Keratinocyte (primary cell): ENCODE measurements around the gene LPCAT1. TPM values are rescaled to one million over a fixed set of nuclear protein-coding genes. Genes with fewer than 3 reads are reported as not detected.
"Not testable (repeated sequence)": the region's sequence is repeated elsewhere in the genome, so short reads cannot be mapped to it uniquely, and the experiment has no call there.

Source experiments
- DNase-seq: peaks from one replicate; pipeline ENCODE4 v3.0.0-alpha.2; 2011; ENCODE audit warnings: low read depth, missing footprints, low spot score
- FAIRE-seq: peaks from 2 replicates; lab custom pipeline; 2011; peaks lifted over from hg19 to GRCh38; lab: Jason Lieb, UNC
- H2AFZ ChIP-seq: 2 replicates; pipeline ENCODE4 v1.6.0; 2012; ENCODE audit warnings: low read length, control low read depth, inconsistent platforms; ENCODE audit not compliant: control insufficient read depth
- H3K27ac ChIP-seq: 2 replicates; pipeline ENCODE4 v1.5.1; 2011; ENCODE audit warnings: low read length; ENCODE audit not compliant: control insufficient read depth, insufficient read depth
- H3K27me3 ChIP-seq: 3 replicates; pipeline ENCODE4 v1.6.0; 2011; ENCODE audit warnings: low read length; ENCODE audit not compliant: control insufficient read depth, insufficient read depth; ENCODE audit errors: extremely low read depth
- H3K36me3 ChIP-seq, 2 experiments: 2 replicates in 1 of 2; 3 replicates in 1 of 2; pipeline ENCODE4 v1.5.1; 2011; ENCODE audit warnings: low read length in 2 of 2, mild to moderate bottlenecking in 1 of 2; ENCODE audit not compliant: control insufficient read depth in 2 of 2, insufficient read depth in 2 of 2; ENCODE audit errors: extremely low read depth in 1 of 2
- H3K4me1 ChIP-seq: 3 replicates; pipeline ENCODE4 v1.5.1; 2011; ENCODE audit warnings: low read length; ENCODE audit not compliant: control insufficient read depth, insufficient read depth; ENCODE audit errors: extremely low read depth
- H3K4me2 ChIP-seq: 3 replicates; pipeline ENCODE4 v1.6.0; 2011; ENCODE audit warnings: low read depth, low read length; ENCODE audit not compliant: control insufficient read depth, insufficient read depth; ENCODE audit errors: extremely low read depth
- H3K4me3 ChIP-seq, 3 experiments: fragments of 200-600 bp in 1 of 3; sonication (generic) in 1 of 3; 2 replicates in 2 of 3; 3 replicates in 1 of 3; pipeline ENCODE4 v1.5.1; 2011 to 2016; ENCODE audit warnings: low read length in 3 of 3, mild to moderate bottlenecking in 3 of 3, control low read depth in 2 of 3, inconsistent platforms in 1 of 3, low read depth in 1 of 3, mixed read lengths in 1 of 3, mixed run types in 1 of 3, moderate library complexity in 1 of 3; ENCODE audit not compliant: control insufficient read depth in 2 of 3, insufficient read depth in 2 of 3; ENCODE audit errors: extremely low read depth in 1 of 3
- H3K79me2 ChIP-seq: 2 replicates; pipeline ENCODE4 v1.6.0; 2012; ENCODE audit warnings: low read length; ENCODE audit not compliant: control insufficient read depth, insufficient read depth
- H3K9ac ChIP-seq: 3 replicates; pipeline ENCODE4 v1.6.0; 2011; ENCODE audit warnings: low read length; ENCODE audit not compliant: control insufficient read depth, insufficient read depth; ENCODE audit errors: extremely low read depth
- H3K9me1 ChIP-seq: 3 replicates; pipeline ENCODE4 v1.6.0; 2011; ENCODE audit warnings: low read length; ENCODE audit not compliant: control insufficient read depth, insufficient read depth; ENCODE audit errors: extremely low read depth
- H3K9me3 ChIP-seq: 2 replicates; pipeline ENCODE4 v1.5.1; 2012; ENCODE audit warnings: low read depth, low read length; ENCODE audit not compliant: control insufficient read depth
- H4K20me1 ChIP-seq: 3 replicates; pipeline ENCODE4 v1.6.0; 2011; ENCODE audit warnings: low read length; ENCODE audit not compliant: control insufficient read depth, insufficient read depth; ENCODE audit errors: extremely low read depth
- EZH2 ChIP-seq: IDR thresholded peaks from one replicate; pipeline ENCODE4 v1.6.1; 2012; ENCODE audit warnings: inconsistent platforms, mild to moderate bottlenecking, low read length, moderate library complexity
- dilution Hi-C: fragments of 300-500 bp; cut with MboI; formaldehyde crosslinking; loops from one replicate; pipeline ENCODE4 v1.7.0; 2020; ENCODE audit warnings: low sequenced_read_pairs; ENCODE audit not compliant: extremely low pct_ligation_motif_present
- polyA plus RNA-seq, 5 experiments: library from polyadenylated mRNA; depleted of rRNA in 3 of 5; stranded (reverse) in 3 of 5; stranded (forward) in 1 of 5; unstranded in 1 of 5; fragments of >200 nt; gene quantifications; 1 replicate in 1 of 5; 2 replicates in 3 of 5; 3 replicates in 1 of 5; pipeline versions ENCODE4 v1.2.1 to v1.2.3, GENCODE V29; 2011 to 2012; ENCODE audit warnings: missing spikeins in 2 of 5, low read depth in 1 of 5, low replicate concordance in 1 of 5
- TF ChIP-seq, protein P1 (sequence below), 3 experiments: IDR thresholded peaks in 1 of 3; conservative IDR thresholded peaks in 1 of 3; optimal IDR thresholded peaks in 1 of 3; 2 replicates in 2 of 3; 3 replicates in 1 of 3; pipeline versions ENCODE3 to v1.5.1; 2011; ENCODE audit warnings: low read length in 3 of 3, mild to moderate bottlenecking in 3 of 3, moderate library complexity in 2 of 3, control low read depth in 1 of 3, inconsistent platforms in 1 of 3; ENCODE audit not compliant: insufficient read depth in 2 of 3; ENCODE audit errors: extremely low read depth in 1 of 3

LPCAT1 gene
- polyA plus RNA-seq, 1 donor (not counting 4 experiments of a cell fraction or from before 2014, with no cell fraction given) = 32.9 TPM

DNA sequence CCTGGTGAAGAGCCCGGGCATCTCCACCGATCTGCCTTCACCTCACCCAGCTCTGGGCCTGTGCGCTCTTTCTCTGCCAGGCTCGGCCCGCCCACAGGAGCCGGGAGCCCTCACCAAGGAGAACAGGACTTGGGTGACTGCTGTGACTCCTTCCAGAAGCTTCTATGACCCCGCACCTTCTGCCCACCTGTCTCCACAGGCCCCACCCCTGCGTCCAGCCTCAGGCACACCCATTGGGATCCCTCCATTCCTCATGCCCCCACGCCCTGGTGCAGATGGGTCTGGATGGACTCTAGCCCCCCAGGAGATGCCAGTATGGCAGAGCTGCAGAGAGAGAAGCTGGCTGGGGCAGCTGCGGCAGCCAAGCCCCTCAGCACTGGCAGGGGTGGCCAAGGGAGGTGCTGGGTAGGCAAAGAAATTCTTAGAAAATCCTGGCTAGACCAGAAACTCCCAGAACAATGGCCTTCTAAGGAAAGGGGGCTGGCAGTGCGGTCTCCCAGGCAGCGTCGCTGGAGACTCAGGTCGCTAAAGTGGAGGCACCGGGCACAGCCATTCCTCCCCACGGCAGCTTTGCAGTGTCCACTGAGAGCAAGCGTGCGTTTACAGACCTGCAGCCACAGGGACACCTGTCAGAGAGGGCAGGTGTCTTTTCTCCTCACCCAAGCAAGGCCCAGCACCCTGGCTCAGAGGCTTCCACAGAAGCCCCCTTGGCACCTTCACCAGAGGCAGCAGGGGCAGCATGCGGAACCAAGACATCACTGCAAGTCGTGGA is 17.3 kb downstream of the LPCAT1 start:
- TF ChIP-seq, protein P1, sequence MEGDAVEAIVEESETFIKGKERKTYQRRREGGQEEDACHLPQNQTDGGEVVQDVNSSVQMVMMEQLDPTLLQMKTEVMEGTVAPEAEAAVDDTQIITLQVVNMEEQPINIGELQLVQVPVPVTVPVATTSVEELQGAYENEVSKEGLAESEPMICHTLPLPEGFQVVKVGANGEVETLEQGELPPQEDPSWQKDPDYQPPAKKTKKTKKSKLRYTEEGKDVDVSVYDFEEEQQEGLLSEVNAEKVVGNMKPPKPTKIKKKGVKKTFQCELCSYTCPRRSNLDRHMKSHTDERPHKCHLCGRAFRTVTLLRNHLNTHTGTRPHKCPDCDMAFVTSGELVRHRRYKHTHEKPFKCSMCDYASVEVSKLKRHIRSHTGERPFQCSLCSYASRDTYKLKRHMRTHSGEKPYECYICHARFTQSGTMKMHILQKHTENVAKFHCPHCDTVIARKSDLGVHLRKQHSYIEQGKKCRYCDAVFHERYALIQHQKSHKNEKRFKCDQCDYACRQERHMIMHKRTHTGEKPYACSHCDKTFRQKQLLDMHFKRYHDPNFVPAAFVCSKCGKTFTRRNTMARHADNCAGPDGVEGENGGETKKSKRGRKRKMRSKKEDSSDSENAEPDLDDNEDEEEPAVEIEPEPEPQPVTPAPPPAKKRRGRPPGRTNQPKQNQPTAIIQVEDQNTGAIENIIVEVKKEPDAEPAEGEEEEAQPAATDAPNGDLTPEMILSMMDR (optimal IDR thresholded peaks at IDR 0.05 in 1 of 3, IDR thresholded peaks at IDR 0.05 in 1 of 3, conservative IDR thresholded peaks at IDR 0.05 in 1 of 3; ENCODE audit: extremely low read depth in 1 of 3, insufficient read depth in 2 of 3, low read length in 3 of 3) = no peak
- TF ChIP-seq EZH2 = no peak

DNA sequence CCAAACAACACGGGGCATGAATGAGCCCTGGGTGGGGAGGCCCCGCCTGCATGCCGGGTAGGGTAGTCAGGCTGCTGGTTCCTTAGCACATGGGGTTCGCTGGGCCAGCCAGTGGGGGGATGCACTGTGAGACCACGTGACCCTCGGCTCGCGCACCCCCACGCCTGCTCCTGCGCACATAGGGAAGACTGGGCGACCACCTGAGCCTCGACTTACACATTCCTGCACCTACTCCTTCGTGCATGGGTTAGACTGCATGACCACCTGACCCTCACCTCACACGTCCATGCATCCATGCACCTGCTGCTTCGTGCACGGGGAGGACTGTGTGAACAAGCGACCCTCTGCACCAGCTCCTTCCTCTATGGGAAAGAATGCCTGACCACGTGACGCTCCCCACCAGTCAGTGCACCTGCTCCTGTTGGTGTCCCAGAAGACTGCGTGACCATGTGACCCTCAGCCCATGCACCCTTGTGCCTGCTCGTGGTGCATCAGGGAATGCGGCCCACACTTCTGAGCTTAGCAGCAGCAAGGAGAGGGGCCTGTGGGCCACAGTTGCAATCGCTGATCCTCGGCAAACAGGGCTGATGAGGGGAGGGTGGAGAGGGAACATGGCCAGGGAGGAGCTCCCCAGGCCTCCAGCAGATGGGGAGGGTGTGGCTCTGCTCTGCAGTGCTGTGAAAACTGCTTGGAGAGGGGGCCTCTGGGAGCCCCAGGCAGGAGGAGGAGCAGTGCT is 18.1 kb downstream of the LPCAT1 start:
- H3K4me1 ChIP-seq = no peaks in the 10 kb centered on the region
- peaks cover 18% of the 10 kb centered on the region for H4K20me1 ChIP-seq
- no peak for FAIRE-seq
- H2AFZ ChIP-seq = no peak overlapping the region
- peaks cover 8 to 11% of the 10 kb centered on the region in 2 experiments for H3K36me3 ChIP-seq
- no peak overlapping the region for H3K27ac ChIP-seq
- dilution Hi-C loops = no loop called here
- H3K9me3 ChIP-seq = no peaks in the 10 kb centered on the region
- H3K79me2 ChIP-seq = peaks cover 95% of the 10 kb centered on the region
- no peak overlapping the region for H3K4me3 ChIP-seq
- H3K9ac ChIP-seq = no peak overlapping the region
- no peak overlapping the region for H3K4me2 ChIP-seq
- no peaks in the 10 kb centered on the region for H3K9me1 ChIP-seq
- H3K27me3 ChIP-seq = no peaks in the 10 kb centered on the region
- DNase-seq = no peak
- no peak for TF ChIP-seq EZH2
- TF ChIP-seq, protein P1 (optimal IDR thresholded peaks at IDR 0.05 in 1 of 3, IDR thresholded peaks at IDR 0.05 in 1 of 3, conservative IDR thresholded peaks at IDR 0.05 in 1 of 3; ENCODE audit: extremely low read depth in 1 of 3, insufficient read depth in 2 of 3, low read length in 3 of 3) = no peak

More for the DNA sequence above, 17.3 kb downstream of the LPCAT1 start:
- no peak overlapping the region for H3K4me2 ChIP-seq
- H3K9ac ChIP-seq = no peak overlapping the region
- no peak overlapping the region for H3K27ac ChIP-seq
- H3K4me1 ChIP-seq = no peaks in the 10 kb centered on the region
- no peaks in the 10 kb centered on the region for H3K9me1 ChIP-seq
- peaks cover 13 to 14% of the 10 kb centered on the region in 2 experiments for H3K36me3 ChIP-seq
- no peaks in the 10 kb centered on the region for H3K27me3 ChIP-seq
- no peaks in the 10 kb centered on the region for H3K9me3 ChIP-seq
- no peak for DNase-seq
- H4K20me1 ChIP-seq = peaks cover 20% of the 10 kb centered on the region
- FAIRE-seq = no peak
- H3K79me2 ChIP-seq = peaks cover 95% of the 10 kb centered on the region
- no peak overlapping the region for H2AFZ ChIP-seq
- no peak overlapping the region for H3K4me3 ChIP-seq
- dilution Hi-C loops = no loop called here

DNA sequence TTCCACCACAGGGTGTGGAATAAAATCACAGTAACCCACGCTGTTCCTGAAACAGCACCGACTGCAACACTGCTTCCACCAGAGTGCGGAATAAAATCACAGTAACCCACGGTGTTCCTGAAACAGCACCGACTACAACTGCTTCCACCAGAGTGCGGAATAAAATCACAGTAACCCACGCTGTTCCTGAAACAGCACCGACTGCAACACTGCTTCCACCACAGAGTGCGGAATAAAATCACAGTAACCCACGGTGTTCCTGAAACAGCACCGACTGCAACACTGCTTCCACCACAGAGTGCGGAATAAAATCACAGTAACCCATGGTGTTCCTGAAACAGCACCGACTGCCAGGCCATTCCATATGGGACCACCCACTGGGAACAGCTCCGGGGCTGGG is 18.7 kb downstream of the LPCAT1 start:
- H3K9me3 ChIP-seq, H3K36me3 ChIP-seq, DNase-seq, H3K9me1 ChIP-seq, H3K9ac ChIP-seq, H3K4me1 ChIP-seq, H2AFZ ChIP-seq, H3K27me3 ChIP-seq, H3K4me2 ChIP-seq, FAIRE-seq, H3K4me3 ChIP-seq, H3K27ac ChIP-seq, dilution Hi-C loops: not testable (repeated sequence)
- H4K20me1 ChIP-seq = peaks cover 18% of the 10 kb centered on the region
- H3K79me2 ChIP-seq = peaks cover 90% of the 10 kb centered on the region
